ENCODE measurements around the gene EIF4E2.

GRCh38 chr2:232562515-232563151 is 12.1 kb downstream of the EIF4E2 start:
- TF ChIP-seq CTCF (conservative IDR thresholded peaks at IDR 0.05) (no peak), EZH2 (IDR thresholded peaks at IDR 0.05; ENCODE audit: low read depth) (no peak)

Data from PC-9 (cell line).